Measurements from ENCODE around the gene FUS. TPM values are rescaled to one million over a fixed set of nuclear protein-coding genes. Genes with fewer than 3 reads are reported as not detected.
A peak's percentile ranks its signal among the peaks of the same experiment; 100 is the strongest.

The FUS gene
- total and polyA plus RNA-seq, 9 of the 15 experiments (the other 6 are each of a cell fraction or from before 2014, with no cell fraction given): 43.9 to 575 (median 87.2) TPM

DNA sequence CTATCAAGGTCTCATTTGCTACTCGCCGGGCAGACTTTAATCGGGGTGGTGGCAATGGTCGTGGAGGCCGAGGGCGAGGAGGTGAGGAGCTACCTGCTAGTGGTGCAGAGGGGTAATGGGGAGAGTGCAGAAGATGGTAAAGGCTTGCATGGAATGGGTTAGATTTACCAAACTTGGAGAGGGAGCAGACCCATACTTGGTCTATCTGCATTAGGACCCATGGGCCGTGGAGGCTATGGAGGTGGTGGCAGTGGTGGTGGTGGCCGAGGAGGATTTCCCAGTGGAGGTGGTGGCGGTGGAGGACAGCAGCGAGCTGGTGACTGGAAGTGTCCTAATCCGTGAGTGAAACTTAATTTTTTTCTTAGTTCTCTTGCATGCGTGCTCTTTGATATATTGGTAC, 10.1 kb downstream of the FUS start (continued):
- no peak for TF ChIP-seq PTBP1 (IDR thresholded peaks at IDR 0.05; ENCODE audit: low read depth, low read length)
- peak; percentile 24 for TF ChIP-seq POLR2B (IDR thresholded peaks at IDR 0.05; ENCODE audit: low read depth, partially characterized antibody)
- peak; percentile 12 for TF ChIP-seq RBM39 (optimal IDR thresholded peaks at IDR 0.05; ENCODE audit: low read depth, low read length)
- no peak for TF ChIP-seq NBN (IDR thresholded peaks at IDR 0.05; ENCODE audit: low read depth)
- TF ChIP-seq, protein P1, sequence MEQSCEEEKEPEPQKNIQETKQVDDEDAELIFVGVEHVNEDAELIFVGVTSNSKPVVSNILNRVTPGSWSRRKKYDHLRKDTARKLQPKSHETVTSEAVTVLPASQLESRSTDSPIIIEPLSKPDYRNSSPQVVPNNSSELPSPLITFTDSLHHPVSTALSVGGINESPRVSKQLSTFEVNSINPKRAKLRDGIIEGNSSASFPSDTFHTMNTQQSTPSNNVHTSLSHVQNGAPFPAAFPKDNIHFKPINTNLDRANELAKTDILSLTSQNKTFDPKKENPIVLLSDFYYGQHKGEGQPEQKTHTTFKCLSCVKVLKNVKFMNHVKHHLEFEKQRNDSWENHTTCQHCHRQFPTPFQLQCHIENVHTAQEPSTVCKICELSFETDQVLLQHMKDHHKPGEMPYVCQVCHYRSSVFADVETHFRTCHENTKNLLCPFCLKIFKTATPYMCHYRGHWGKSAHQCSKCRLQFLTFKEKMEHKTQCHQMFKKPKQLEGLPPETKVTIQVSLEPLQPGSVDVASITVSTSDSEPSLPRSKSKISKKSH (CRISPR knock-in tag; IDR thresholded peaks at IDR 0.05): no peak
- TF ChIP-seq, protein P2, sequence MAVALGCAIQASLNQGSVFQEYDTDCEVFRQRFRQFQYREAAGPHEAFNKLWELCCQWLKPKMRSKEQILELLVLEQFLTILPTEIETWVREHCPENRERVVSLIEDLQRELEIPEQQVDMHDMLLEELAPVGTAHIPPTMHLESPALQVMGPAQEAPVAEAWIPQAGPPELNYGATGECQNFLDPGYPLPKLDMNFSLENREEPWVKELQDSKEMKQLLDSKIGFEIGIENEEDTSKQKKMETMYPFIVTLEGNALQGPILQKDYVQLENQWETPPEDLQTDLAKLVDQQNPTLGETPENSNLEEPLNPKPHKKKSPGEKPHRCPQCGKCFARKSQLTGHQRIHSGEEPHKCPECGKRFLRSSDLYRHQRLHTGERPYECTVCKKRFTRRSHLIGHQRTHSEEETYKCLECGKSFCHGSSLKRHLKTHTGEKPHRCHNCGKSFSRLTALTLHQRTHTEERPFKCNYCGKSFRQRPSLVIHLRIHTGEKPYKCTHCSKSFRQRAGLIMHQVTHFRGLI (CRISPR knock-in tag; IDR thresholded peaks at IDR 0.05): no peak
- TF ChIP-seq KLF6 (CRISPR knock-in tag; IDR thresholded peaks at IDR 0.05; ENCODE audit: borderline replicate concordance): no peak
- TF ChIP-seq ZNF347 (CRISPR knock-in tag; IDR thresholded peaks at IDR 0.05; ENCODE audit: low read depth): no peak
- TF ChIP-seq PTRF (tag; IDR thresholded peaks at IDR 0.05): no peak
- TF ChIP-seq POLR2G (IDR thresholded peaks at IDR 0.05; ENCODE audit: low read depth, low read length): peak; percentile 12; the same call in 1 of the 2 replicates
- TF ChIP-seq POLR2A (conservative IDR thresholded peaks at IDR 0.05): peak; percentile 67
- no peak for TF ChIP-seq MEF2A (IDR thresholded peaks at IDR 0.05; ENCODE audit: control insufficient read depth, low read depth, low read length)
- TF ChIP-seq, protein P3, sequence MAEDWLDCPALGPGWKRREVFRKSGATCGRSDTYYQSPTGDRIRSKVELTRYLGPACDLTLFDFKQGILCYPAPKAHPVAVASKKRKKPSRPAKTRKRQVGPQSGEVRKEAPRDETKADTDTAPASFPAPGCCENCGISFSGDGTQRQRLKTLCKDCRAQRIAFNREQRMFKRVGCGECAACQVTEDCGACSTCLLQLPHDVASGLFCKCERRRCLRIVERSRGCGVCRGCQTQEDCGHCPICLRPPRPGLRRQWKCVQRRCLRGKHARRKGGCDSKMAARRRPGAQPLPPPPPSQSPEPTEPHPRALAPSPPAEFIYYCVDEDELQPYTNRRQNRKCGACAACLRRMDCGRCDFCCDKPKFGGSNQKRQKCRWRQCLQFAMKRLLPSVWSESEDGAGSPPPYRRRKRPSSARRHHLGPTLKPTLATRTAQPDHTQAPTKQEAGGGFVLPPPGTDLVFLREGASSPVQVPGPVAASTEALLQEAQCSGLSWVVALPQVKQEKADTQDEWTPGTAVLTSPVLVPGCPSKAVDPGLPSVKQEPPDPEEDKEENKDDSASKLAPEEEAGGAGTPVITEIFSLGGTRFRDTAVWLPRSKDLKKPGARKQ (CRISPR knock-in tag; IDR thresholded peaks at IDR 0.05): no peak
- TF ChIP-seq ARID1B (IDR thresholded peaks at IDR 0.05): no peak
- no peak for TF ChIP-seq CBFB (CRISPR knock-in tag; IDR thresholded peaks at IDR 0.05)
- no peak for TF ChIP-seq HSF4 (CRISPR knock-in tag; IDR thresholded peaks at IDR 0.05; ENCODE audit: borderline replicate concordance)
- no peak for TF ChIP-seq ZNF253 (CRISPR knock-in tag; conservative IDR thresholded peaks at IDR 0.05)
- TF ChIP-seq POLR2AphosphoS2 (IDR thresholded peaks at IDR 0.05; ENCODE audit: low read length): peak; percentile 65; the same call in 1 of the 2 replicates
- TF ChIP-seq MTA2 (IDR thresholded peaks at IDR 0.05; ENCODE audit: low read depth): no peak
- TF ChIP-seq ZNF197 (CRISPR knock-in tag; IDR thresholded peaks at IDR 0.05; ENCODE audit: low read depth): no peak
- TF ChIP-seq, protein P4, sequence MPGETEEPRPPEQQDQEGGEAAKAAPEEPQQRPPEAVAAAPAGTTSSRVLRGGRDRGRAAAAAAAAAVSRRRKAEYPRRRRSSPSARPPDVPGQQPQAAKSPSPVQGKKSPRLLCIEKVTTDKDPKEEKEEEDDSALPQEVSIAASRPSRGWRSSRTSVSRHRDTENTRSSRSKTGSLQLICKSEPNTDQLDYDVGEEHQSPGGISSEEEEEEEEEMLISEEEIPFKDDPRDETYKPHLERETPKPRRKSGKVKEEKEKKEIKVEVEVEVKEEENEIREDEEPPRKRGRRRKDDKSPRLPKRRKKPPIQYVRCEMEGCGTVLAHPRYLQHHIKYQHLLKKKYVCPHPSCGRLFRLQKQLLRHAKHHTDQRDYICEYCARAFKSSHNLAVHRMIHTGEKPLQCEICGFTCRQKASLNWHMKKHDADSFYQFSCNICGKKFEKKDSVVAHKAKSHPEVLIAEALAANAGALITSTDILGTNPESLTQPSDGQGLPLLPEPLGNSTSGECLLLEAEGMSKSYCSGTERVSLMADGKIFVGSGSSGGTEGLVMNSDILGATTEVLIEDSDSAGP (CRISPR knock-in tag; IDR thresholded peaks at IDR 0.05): no peak
- TF ChIP-seq HDAC8 (tag; IDR thresholded peaks at IDR 0.05): no peak
- no peak for TF ChIP-seq SMC3 (conservative IDR thresholded peaks at IDR 0.05; ENCODE audit: insufficient read depth, low read depth, low read length)
